GM12873 (cell line): ENCODE data around the gene MAD1L1.

Source experiments
- TF ChIP-seq, protein P1 (sequence below): IDR thresholded peaks from 2 replicates; pipeline ENCODE4 v1.5.1; 2012; ENCODE audit warnings: low read depth, mild to moderate bottlenecking, moderate library complexity, low read length, control low read depth; ENCODE audit not compliant: insufficient read depth; ENCODE audit errors: missing control alignments

Gene MAD1L1

DNA sequence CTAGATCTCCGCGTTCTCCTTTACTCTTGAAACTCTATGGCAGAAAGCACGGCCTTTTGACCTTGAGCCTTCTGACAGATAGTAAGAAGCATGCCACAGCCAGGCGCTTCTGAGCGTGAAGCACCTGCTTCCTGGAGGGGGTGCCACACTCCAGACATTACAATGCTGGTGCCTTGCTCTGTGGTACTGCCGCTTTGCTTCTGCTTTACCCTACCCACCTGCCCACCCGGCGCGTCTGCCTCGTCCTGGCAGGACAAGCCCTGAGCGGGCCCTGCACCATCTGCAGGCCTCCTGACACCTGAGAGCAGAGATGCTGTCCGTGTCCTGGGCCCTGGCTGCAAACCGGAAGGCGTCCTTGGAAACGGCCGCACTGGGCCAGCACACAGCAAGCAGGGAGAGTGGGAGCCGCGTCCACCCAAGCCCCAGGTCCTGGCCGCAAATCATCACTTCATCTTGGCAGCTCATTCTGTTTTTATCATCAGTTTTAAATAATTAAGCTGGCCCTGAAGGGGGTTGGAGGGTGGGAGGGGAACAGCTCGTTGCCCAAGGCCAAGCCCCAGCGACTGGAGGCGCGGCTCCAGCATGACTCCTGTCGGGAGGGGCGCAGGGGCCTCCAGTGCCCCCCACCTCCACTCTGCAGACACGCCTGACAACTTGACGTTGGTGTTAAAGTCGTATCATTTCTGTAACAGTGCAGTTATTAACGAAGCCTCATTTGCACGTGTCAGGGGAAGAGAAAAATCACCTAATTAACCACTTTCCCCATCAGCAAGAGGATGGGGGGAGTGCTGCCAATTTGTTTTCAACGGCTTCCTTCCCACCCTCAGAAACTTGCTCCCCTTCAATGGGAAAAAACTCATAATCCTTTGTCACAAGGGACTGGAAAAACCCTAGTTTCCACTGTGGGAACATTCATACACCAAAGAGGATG lies 132.2 kb downstream of the MAD1L1 start:
- TF ChIP-seq, protein P1, sequence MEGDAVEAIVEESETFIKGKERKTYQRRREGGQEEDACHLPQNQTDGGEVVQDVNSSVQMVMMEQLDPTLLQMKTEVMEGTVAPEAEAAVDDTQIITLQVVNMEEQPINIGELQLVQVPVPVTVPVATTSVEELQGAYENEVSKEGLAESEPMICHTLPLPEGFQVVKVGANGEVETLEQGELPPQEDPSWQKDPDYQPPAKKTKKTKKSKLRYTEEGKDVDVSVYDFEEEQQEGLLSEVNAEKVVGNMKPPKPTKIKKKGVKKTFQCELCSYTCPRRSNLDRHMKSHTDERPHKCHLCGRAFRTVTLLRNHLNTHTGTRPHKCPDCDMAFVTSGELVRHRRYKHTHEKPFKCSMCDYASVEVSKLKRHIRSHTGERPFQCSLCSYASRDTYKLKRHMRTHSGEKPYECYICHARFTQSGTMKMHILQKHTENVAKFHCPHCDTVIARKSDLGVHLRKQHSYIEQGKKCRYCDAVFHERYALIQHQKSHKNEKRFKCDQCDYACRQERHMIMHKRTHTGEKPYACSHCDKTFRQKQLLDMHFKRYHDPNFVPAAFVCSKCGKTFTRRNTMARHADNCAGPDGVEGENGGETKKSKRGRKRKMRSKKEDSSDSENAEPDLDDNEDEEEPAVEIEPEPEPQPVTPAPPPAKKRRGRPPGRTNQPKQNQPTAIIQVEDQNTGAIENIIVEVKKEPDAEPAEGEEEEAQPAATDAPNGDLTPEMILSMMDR, result peak; percentile 50

- TF ChIP-seq, protein P1, result peak; percentile 21
Measured at GRCh38 chr7:2099048-2099957, 133.4 kb downstream of the MAD1L1 start.

DNA sequence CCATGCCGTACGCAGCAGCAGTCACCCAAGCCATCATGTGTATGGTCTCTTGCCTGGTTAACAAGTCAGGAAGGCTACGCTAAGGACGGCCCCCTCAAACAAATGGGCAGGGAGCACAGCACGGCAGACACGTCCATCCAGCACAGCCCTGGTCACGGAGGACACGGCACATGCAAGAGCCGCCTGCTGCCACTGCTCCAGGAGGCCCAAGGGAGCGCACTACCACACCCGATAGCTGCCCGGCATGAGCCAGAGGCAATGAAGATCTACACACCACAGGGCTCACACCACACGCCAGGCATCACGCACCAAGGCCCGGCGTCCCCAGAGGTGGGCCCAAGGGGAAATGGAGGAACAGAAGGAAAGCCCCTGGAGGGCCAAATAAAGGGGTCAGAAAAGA lies 134.2 kb downstream of the MAD1L1 start:
- TF ChIP-seq, protein P1, result no peak

DNA sequence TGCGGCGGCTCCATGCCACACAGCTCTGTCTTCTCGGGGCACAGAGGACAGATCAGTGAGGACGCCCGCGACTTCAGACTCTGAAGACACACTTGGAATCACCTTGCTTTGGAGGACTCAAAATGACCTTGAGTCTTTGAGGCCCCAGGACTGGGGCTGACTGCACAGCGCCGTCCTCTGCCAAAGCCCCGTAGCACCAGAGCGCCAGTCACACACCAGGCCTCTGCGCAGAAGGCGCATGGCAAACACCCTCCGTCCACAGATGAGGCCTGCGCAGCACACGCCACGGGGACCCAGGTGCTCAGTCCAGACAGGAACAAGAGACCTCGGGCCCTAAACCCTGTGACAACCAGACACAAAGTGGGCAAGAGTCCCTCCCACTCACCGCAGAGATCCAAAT lies 134.7 kb downstream of the MAD1L1 start:
- TF ChIP-seq, protein P1, result no peak

- TF ChIP-seq, protein P1, result no peak
Measured at GRCh38 chr7:2097492-2097891, 135.3 kb downstream of the MAD1L1 start.

DNA sequence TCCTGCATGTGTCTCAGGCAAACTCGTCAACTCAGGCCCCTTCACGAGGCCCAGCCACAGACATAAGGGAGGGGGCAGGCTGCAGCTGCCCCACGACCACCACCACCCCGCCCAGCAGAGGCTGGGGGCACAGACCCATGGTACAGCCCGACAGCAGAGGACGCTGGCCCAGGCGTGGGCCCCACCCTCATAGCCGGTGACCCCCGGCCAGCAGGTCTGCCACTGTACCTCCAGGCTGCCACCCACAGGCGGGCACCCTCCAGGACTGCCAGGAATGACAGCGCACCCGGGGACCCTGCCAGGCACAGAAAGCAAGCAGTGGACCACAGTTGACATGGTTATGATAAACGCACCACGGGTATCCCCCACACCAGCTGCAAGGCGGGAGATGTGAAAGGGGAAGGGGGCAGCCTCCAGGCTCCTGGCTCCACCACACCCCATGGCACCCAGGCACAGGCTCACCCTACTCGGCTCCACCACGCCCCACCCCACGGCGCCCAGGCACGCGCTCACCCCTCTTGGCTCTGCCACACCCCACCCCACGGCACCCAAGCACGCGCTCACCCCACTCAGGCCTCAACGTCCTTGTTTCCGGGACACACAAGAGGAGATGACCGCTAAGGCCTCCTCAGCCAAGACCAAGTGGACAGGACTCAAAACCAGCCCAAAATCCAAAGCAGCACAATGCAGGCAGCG lies 135.9 kb downstream of the MAD1L1 start:
- TF ChIP-seq, protein P1, result no peak
